GM12891 (cell line): ENCODE measurements around the gene KIAA0040.

ENCODE experiments used
- POLR2A ChIP-seq: IDR thresholded peaks from 2 replicates; pipeline ENCODE4 v1.6.1; 2011; ENCODE audit warnings: low read depth, low read length, control low read depth
- POLR2AphosphoS5 ChIP-seq: IDR thresholded peaks from 2 replicates; pipeline ENCODE4 v1.6.1; 2011; ENCODE audit warnings: low read depth, low read length, control low read depth
- TAF1 ChIP-seq: IDR thresholded peaks from 2 replicates; pipeline ENCODE4 v1.6.1; 2011; ENCODE audit warnings: low read depth, low read length, control low read depth

DNA sequence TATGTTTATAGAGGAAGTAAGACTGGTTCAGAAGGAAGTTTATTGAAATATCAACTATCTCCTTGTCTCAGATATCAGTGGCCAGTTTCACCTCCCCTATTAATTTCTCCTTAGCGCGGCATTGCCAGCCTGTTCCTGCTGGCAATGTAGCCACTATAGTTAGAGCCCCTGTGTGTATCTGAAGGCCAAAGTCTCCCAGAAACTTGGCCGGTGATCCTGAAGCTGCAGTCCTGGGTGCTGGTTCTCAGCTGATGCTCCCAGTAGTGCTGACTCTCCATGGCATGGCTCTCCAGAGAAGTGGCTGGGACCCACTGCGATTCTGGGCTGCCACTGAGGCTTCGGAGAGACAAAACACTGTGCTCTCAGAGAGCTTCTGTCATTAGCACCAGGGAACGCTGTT, 65.0 kb downstream of the KIAA0040 start:
- TF ChIP-seq POLR2A = no peak
- TF ChIP-seq TAF1 = no peak
- TF ChIP-seq POLR2AphosphoS5 = no peak
